Lung (tissue), 12 donors: ENCODE measurements around the gene SERPINA10. TPM values are rescaled to one million over a fixed set of nuclear protein-coding genes. Genes with fewer than 3 reads are reported as not detected.

ENCODE experiments used
- ATAC-seq: fragments of 200-7000 bp; cut with Tn5 transposase; one replicate; pipeline ENCODE4 v1.9.1; 2020; ENCODE audit warnings: moderate number of reproducible peaks; ENCODE audit not compliant: insufficient read depth, low FRiP score
- DNase-seq, 3 donors: peaks; one replicate each; pipeline ENCODE4 v3.0.0-alpha.2; 2013 to 2017
- H3K27ac ChIP-seq, 2 donors: one replicate each; pipeline ENCODE4 v1.5.1; 2013; ENCODE audit warnings: mild to moderate bottlenecking in 2 of 2, moderate library complexity in 2 of 2, control low read depth in 1 of 2, inconsistent platforms in 1 of 2, low read depth in 1 of 2, low read length in 1 of 2
- H3K27me3 ChIP-seq, 3 donors: one replicate each; pipeline ENCODE4 v1.5.1; 2013; ENCODE audit warnings: low read length in 2 of 3; ENCODE audit not compliant: control insufficient read depth in 3 of 3, insufficient read depth in 3 of 3
- H3K36me3 ChIP-seq, 4 donors: one replicate each; pipeline ENCODE4 v1.5.1; 2013; ENCODE audit warnings: low read length in 4 of 4, mild to moderate bottlenecking in 1 of 4, moderate library complexity in 1 of 4; ENCODE audit not compliant: control insufficient read depth in 4 of 4, insufficient read depth in 4 of 4
- H3K4me1 ChIP-seq, 5 donors: one replicate each; pipeline ENCODE4 v1.5.1; 2013; ENCODE audit warnings: low read length in 5 of 5, mild to moderate bottlenecking in 2 of 5, moderate library complexity in 1 of 5; ENCODE audit not compliant: control insufficient read depth in 5 of 5, insufficient read depth in 5 of 5
- H3K4me3 ChIP-seq: one replicate; pipeline ENCODE4 v1.5.1; 2013; ENCODE audit warnings: mild to moderate bottlenecking, control low read depth, moderate library complexity
- H3K9ac ChIP-seq, 2 donors: one replicate each; pipeline ENCODE4 v1.5.1; 2013; ENCODE audit warnings: low read length in 2 of 2, control low read depth in 1 of 2; ENCODE audit not compliant: insufficient read depth in 1 of 2
- H3K9me3 ChIP-seq, 4 donors: one replicate each; pipeline ENCODE4 v1.5.1; 2013; ENCODE audit warnings: low read length in 3 of 4, mild to moderate bottlenecking in 1 of 4, moderate library complexity in 1 of 4; ENCODE audit not compliant: control insufficient read depth in 4 of 4, insufficient read depth in 3 of 4
- WGBS, 2 donors: extraction: QIAGEN DNeasy Blood & Tissue Kit; methylation state at CpG; one replicate each; pipeline ENCODE4 v1.1.7; 2013; 5-methylcytosine and 5-hydroxymethylcytosine counted together
- polyA plus RNA-seq, 2 donors: library from polyadenylated mRNA; stranded (reverse); fragments of 200-250 nt; gene quantifications; one replicate each; pipeline ENCODE4 v1.2.1, GENCODE V29; 2013
- total RNA-seq, 2 donors: library from RNA; depleted of rRNA in 1 of 2; stranded (reverse); fragments of >200 nt in 1 of 2; gene quantifications; one replicate each; pipeline ENCODE4 v1.2.1, GENCODE V29; 2014 to 2021
- TF ChIP-seq, protein P1 (sequence below): IDR thresholded peaks from 2 replicates; pipeline ENCODE4 v1.5.1; 2012; ENCODE audit warnings: mild to moderate bottlenecking; ENCODE audit errors: control extremely low read depth, extremely low read depth
- donor health status: control.
- donor health status: control.
- donor health status: Bipolar disorder and iron deficiency.
- donor health status: healthy.
- donor health status: DM: yes; HTN: yes; CAD: no.

Gene SERPINA10
- total and polyA plus RNA-seq, 4 donors: 0.21 TPM; not detected in 3

DNA sequence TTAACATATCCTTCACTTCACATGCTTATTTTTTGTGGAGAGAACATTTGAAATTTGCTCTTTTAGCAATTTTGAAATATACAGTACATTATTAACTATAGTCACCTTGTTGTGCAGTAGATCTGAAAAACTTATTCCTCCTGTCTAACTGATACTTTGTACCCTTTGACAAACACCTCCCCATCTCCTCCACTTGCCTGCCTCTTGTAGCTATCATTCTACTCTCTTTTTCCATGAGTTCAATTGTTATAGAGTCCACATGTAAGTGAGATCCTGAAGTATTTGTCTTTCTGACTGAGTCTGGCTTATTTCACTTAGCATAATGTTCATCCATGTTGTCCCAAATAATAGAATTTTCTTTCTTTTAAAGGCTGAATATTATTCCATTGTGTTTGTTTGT lies 39.5 kb upstream of the SERPINA10 start:
- DNase-seq (no peak), ATAC-seq (no peak)
- H3K4me1 ChIP-seq: no peaks in the 10 kb centered on the region
- H3K9ac ChIP-seq: no peak overlapping the region
- TF ChIP-seq, protein P1, sequence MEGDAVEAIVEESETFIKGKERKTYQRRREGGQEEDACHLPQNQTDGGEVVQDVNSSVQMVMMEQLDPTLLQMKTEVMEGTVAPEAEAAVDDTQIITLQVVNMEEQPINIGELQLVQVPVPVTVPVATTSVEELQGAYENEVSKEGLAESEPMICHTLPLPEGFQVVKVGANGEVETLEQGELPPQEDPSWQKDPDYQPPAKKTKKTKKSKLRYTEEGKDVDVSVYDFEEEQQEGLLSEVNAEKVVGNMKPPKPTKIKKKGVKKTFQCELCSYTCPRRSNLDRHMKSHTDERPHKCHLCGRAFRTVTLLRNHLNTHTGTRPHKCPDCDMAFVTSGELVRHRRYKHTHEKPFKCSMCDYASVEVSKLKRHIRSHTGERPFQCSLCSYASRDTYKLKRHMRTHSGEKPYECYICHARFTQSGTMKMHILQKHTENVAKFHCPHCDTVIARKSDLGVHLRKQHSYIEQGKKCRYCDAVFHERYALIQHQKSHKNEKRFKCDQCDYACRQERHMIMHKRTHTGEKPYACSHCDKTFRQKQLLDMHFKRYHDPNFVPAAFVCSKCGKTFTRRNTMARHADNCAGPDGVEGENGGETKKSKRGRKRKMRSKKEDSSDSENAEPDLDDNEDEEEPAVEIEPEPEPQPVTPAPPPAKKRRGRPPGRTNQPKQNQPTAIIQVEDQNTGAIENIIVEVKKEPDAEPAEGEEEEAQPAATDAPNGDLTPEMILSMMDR: no peak
- H3K4me3 ChIP-seq: no peak overlapping the region
- H3K9me3 ChIP-seq: peaks cover 0 to 2% (median 0%) of the 10 kb centered on the region in 4 donors
- no peaks in the 10 kb centered on the region for H3K27me3 ChIP-seq
- H3K36me3 ChIP-seq: no peaks in the 10 kb centered on the region
- no peak overlapping the region for H3K27ac ChIP-seq

DNA sequence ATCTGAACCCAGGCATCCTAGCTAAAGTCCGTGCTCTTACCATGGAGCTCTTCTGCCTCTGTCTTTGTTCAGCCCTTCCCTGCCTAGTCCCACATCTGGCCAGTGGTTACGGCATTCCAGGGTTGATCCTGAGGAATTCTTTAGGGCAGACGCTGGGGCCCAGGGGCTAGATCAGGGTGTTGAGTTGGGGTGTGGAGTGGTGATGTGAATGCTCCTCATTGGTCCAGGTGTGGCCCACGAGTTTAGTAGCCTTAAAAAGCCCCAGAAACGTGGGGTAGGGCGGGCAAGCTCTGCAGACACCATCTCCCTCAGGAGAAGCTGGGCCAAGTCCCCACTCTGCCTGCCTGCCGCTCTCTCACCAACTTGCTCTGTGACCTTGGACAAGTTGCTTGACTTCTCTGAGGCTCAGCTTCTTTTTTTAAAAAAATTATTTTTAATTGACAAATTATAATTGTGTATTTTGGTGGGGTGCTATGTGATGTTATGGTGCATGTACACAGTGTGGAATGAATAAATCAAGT lies 39.1 kb upstream of the SERPINA10 start:
- H3K27ac ChIP-seq: no peak overlapping the region
- DNase-seq (no peak), ATAC-seq (no peak)
- peaks cover 0 to 2% (median under 1%) of the 10 kb centered on the region in 4 donors for H3K9me3 ChIP-seq
- TF ChIP-seq, protein P1: no peak
- H3K9ac ChIP-seq: no peak overlapping the region
- no peak overlapping the region for H3K4me3 ChIP-seq
- 68 to 78% methylated on average over 7 of the region's 7 CpGs for WGBS, 2 donors
- H3K27me3 ChIP-seq: no peaks in the 10 kb centered on the region
- no peaks in the 10 kb centered on the region for H3K36me3 ChIP-seq
- no peaks in the 10 kb centered on the region for H3K4me1 ChIP-seq

DNA sequence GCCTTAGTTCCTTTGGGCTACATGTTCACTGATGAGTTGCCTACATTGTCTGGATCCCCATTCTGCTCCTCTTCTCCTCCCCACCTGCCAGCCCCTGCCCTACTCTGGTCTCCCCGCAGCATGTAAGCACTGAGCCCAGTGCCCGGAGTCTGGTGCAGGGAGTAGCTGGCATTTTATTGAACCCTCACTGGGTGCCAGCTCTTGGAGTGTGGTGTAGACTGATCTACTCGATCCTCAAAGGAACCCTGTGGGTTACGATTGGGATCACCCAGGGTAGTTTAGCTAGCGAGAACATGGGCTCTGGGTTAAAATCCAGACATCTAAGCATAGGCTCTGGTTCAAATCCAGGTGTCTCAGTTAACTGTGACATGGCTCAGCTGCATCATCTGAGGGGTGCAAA lies 38.4 kb upstream of the SERPINA10 start:
- 92 to 95% methylated on average over 5 of the region's 5 CpGs for WGBS, 2 donors
- TF ChIP-seq, protein P1: no peak

DNA sequence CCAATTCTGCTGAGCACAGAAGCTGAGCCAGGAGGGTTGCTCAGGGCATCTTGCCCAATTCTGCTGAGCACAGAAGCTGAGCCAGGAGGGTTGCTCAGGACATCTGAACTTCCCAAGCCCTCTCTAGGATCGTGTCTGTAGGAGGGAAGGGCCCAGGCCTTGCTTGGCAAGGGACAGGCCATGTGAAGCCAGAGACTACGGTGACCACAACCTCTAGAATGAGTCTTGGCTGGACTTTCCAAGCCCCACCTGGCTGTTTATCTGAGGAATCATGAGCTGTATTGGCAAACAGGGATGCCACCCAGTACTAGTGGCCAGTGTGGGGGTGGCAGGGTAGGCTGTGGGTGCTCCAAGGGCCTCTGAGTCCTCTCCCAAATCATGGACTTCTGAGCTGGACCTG lies 37.8 kb upstream of the SERPINA10 start:
- TF ChIP-seq, protein P1: no peak
- Histone ChIP-seq H3K4me3 (no peak overlapping the region), H3K4me1 (no peaks in the 10 kb centered on the region), H3K27ac (no peak overlapping the region), H3K9ac (no peak overlapping the region), H3K27me3 (no peaks in the 10 kb centered on the region), H3K9me3 (peaks cover 0 to 2% (median under 1%) of the 10 kb centered on the region in 4 donors), H3K36me3 (no peaks in the 10 kb centered on the region)
- WGBS, 2 donors: 57 to 65% methylated on average over 2 of the region's 2 CpGs
- ATAC-seq (no peak), DNase-seq (no peak)

More for the DNA sequence above, 38.4 kb upstream of the SERPINA10 start:
- Histone ChIP-seq H3K4me3 (no peak overlapping the region), H3K27ac (no peak overlapping the region), H3K4me1 (no peaks in the 10 kb centered on the region), H3K27me3 (no peaks in the 10 kb centered on the region), H3K9ac (no peak overlapping the region), H3K9me3 (peaks cover 0 to 2% (median under 1%) of the 10 kb centered on the region in 4 donors), H3K36me3 (no peaks in the 10 kb centered on the region)
- DNase-seq: no peak
- no peak for ATAC-seq
